OCI-LY7 (cell line): Measurements from ENCODE around the gene SUPT3H. TPM values are rescaled to one million over a fixed set of nuclear protein-coding genes. Genes with fewer than 3 reads are reported as not detected.

Experiments used
- BruUV-seq: library from RNA; stranded (reverse); fragments of 400-500 nt; replicated peaks from 2 replicates; lab custom pipeline; 2021; lab: Mats Ljungman, UMichigan
- CTCF ChIA-PET: fragments of 300-600 bp; sonication (Branson Sonifier 250); formaldehyde crosslinking; loops from one replicate; lab custom pipeline; 2022; ENCODE audit warnings: antibody characterized with exemption; ENCODE audit not compliant: unreplicated experiment; lab: Charles Lee
- POLR2A ChIA-PET: fragments of 300-600 bp; sonication (Branson Sonifier 250); formaldehyde crosslinking; loops from one replicate; lab custom pipeline; 2022; ENCODE audit warnings: antibody characterized with exemption; lab: Charles Lee
- DNase-seq: peaks from one replicate; pipeline ENCODE4 v3.0.0-alpha.2; 2015; ENCODE audit warnings: low spot score
- H2AFZ ChIP-seq: fragments of 200-600 bp; sonication (generic), shearing (Covaris generic); 2 replicates; pipeline ENCODE4 v1.6.1; 2014; ENCODE audit warnings: mild to moderate bottlenecking, antibody characterized with exemption, low read length, moderate library complexity
- H3K27ac ChIP-seq: fragments of 200-600 bp; sonication (generic); 2 replicates; pipeline ENCODE4 v1.5.1; 2014; ENCODE audit warnings: mixed run types, low read depth, mild to moderate bottlenecking, moderate library complexity, low read length, inconsistent platforms; ENCODE audit not compliant: poor library complexity, severe bottlenecking
- H3K36me3 ChIP-seq: fragments of 200-600 bp; sonication (generic); 2 replicates; pipeline ENCODE4 v1.6.1; 2014; ENCODE audit warnings: mild to moderate bottlenecking, antibody characterized with exemption, low read length, moderate library complexity, mixed read lengths; ENCODE audit not compliant: insufficient read depth
- H3K4me1 ChIP-seq: fragments of 200-600 bp; sonication (generic); 2 replicates; pipeline ENCODE4 v1.5.1; 2014; ENCODE audit warnings: mild to moderate bottlenecking, low read length; ENCODE audit not compliant: insufficient read depth, poor library complexity, severe bottlenecking
- H3K4me2 ChIP-seq: fragments of 200-600 bp; sonication (generic); 2 replicates; pipeline ENCODE4 v1.6.1; 2014; ENCODE audit warnings: mild to moderate bottlenecking, low read length
- H3K4me3 ChIP-seq: fragments of 200-600 bp; sonication (generic); 2 replicates; pipeline ENCODE4 v1.5.1; 2014; ENCODE audit warnings: mild to moderate bottlenecking, low read depth, low read length; ENCODE audit not compliant: poor library complexity, severe bottlenecking
- H3K79me2 ChIP-seq: fragments of 200-600 bp; sonication (generic); 2 replicates; pipeline ENCODE4 v1.6.1; 2016; ENCODE audit warnings: low read depth, mild to moderate bottlenecking, low read length, moderate library complexity, mixed read lengths; ENCODE audit not compliant: insufficient read depth
- H3K9me2 ChIP-seq: fragments of 200-600 bp; sonication (generic); 2 replicates; pipeline ENCODE4 v1.6.1; 2016; ENCODE audit warnings: mild to moderate bottlenecking, low read length, mixed read lengths; ENCODE audit not compliant: insufficient read depth
- H3K9me3 ChIP-seq: fragments of 200-600 bp; sonication (generic); 2 replicates; pipeline ENCODE4 v1.6.1; 2014; ENCODE audit warnings: mild to moderate bottlenecking, mixed run types, low read length, mixed read lengths
- H4K20me1 ChIP-seq: fragments of 200-600 bp; sonication (generic); 2 replicates; pipeline ENCODE4 v1.6.1; 2014; ENCODE audit warnings: mild to moderate bottlenecking, antibody characterized with exemption, low read length, moderate library complexity, mixed read lengths; ENCODE audit not compliant: insufficient read depth
- EZH2phosphoT487 ChIP-seq: fragments of 200-600 bp; sonication (generic); IDR thresholded peaks from 2 replicates; pipeline ENCODE4 v1.6.1; 2018; ENCODE audit warnings: low read depth, borderline replicate concordance, mild to moderate bottlenecking, mixed run types, antibody characterized with exemption, low read length, moderate library complexity, mixed read lengths
- intact Hi-C: fragments of 100-400 bp; cut with micrococcal nuclease; formaldehyde crosslinking; loops from one replicate; pipeline ENCODE4 v1.10.0; 2022; ENCODE audit not compliant: unreplicated experiment
- total RNA-seq, 2 experiments: library from RNA; depleted of rRNA in 1 of 2; stranded (reverse); fragments of >200 nt in 1 of 2; shearing (Covaris generic) in 1 of 2; gene quantifications; 2 replicates each; pipeline ENCODE4 v1.2.3, GENCODE V29; 2014 to 2022
- TF ChIP-seq, protein P1 (sequence below): fragments of 200-600 bp; sonication (generic); conservative IDR thresholded peaks from 2 replicates; pipeline ENCODE4 v1.5.1; 2014; ENCODE audit warnings: mild to moderate bottlenecking, antibody characterized with exemption, low read length, moderate library complexity, mixed read lengths

The SUPT3H gene
- total RNA-seq, 2 experiments from 2014 or later, result 1.1 to 7.1 TPM

GRCh38 chr6:45003387-45003786 is 374.3 kb downstream of the SUPT3H start:
- POLR2A ChIA-PET, result interaction anchor here (0.6 kb wide), 1 partner anchor 18 kb away, joined by 3 read pairs; no protein-coding TSS in a partner anchor

GRCh38 chr6:45002390-45003105 is 375.2 kb downstream of the SUPT3H start:
- Histone ChIP-seq H3K4me1 (no peaks in the 10 kb centered on the region), H2AFZ (no peak overlapping the region), H3K79me2 (no peaks in the 10 kb centered on the region), H4K20me1 (no peaks in the 10 kb centered on the region), H3K4me3 (no peak overlapping the region), H3K27ac (no peak overlapping the region), H3K36me3 (no peaks in the 10 kb centered on the region), H3K4me2 (no peak overlapping the region), H3K9me3 (no peaks in the 10 kb centered on the region), H3K9me2 (no peaks in the 10 kb centered on the region)
- DNase-seq, result no peak
- ChIA-PET CTCF (no interaction called here), POLR2A (interaction anchor here (0.6 kb wide), 1 partner anchor 26 kb away, joined by 3 read pairs; no protein-coding TSS in a partner anchor)
- BruUV-seq, result no TSS peak
- TF ChIP-seq EZH2phosphoT487, result no peak
- TF ChIP-seq, protein P1, sequence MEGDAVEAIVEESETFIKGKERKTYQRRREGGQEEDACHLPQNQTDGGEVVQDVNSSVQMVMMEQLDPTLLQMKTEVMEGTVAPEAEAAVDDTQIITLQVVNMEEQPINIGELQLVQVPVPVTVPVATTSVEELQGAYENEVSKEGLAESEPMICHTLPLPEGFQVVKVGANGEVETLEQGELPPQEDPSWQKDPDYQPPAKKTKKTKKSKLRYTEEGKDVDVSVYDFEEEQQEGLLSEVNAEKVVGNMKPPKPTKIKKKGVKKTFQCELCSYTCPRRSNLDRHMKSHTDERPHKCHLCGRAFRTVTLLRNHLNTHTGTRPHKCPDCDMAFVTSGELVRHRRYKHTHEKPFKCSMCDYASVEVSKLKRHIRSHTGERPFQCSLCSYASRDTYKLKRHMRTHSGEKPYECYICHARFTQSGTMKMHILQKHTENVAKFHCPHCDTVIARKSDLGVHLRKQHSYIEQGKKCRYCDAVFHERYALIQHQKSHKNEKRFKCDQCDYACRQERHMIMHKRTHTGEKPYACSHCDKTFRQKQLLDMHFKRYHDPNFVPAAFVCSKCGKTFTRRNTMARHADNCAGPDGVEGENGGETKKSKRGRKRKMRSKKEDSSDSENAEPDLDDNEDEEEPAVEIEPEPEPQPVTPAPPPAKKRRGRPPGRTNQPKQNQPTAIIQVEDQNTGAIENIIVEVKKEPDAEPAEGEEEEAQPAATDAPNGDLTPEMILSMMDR, result no peak
- intact Hi-C loops, result no loop called here

More at GRCh38 chr6:45003387-45003786, 374.3 kb downstream of the SUPT3H start:
- Histone ChIP-seq H3K9me2 (no peaks in the 10 kb centered on the region), H3K9me3 (no peaks in the 10 kb centered on the region), H3K4me2 (no peak overlapping the region), H2AFZ (no peak overlapping the region), H3K79me2 (no peaks in the 10 kb centered on the region), H3K36me3 (no peaks in the 10 kb centered on the region), H4K20me1 (no peaks in the 10 kb centered on the region), H3K27ac (no peak overlapping the region), H3K4me3 (no peak overlapping the region), H3K4me1 (no peaks in the 10 kb centered on the region)
- intact Hi-C loops, result no loop called here
- TF ChIP-seq EZH2phosphoT487, result no peak
- TF ChIP-seq, protein P1, result no peak
- CTCF ChIA-PET, result no interaction called here
- no TSS peak for BruUV-seq
- no peak for DNase-seq

DNA sequence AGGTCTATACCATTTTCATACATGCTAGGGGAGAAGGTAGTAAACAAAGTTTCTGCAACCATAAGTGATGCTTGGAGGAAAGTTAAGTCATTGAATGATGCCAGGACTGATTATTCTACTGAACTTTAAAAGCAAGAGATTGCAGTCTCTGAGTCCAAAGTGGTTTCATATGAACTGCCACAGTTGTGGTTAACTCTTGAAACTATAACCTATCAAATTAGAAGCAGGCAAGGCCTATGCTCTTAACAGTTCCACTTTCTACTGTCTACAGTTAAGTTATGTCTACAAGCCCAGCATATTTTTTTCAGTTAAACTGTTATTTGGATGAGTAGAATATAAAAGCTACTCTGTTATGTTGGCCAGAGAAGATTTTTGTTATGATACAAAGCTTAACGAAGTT is 376.1 kb downstream of the SUPT3H start:
- H2AFZ ChIP-seq, result no peak overlapping the region
- H3K27ac ChIP-seq, result no peak overlapping the region
- CTCF ChIA-PET, result no interaction called here
- no peaks in the 10 kb centered on the region for H3K9me2 ChIP-seq
- DNase-seq, result no peak
- H3K79me2 ChIP-seq, result no peaks in the 10 kb centered on the region
- BruUV-seq, result no TSS peak
- H3K4me2 ChIP-seq, result no peak overlapping the region
- H3K9me3 ChIP-seq, result no peaks in the 10 kb centered on the region
- POLR2A ChIA-PET, result interaction anchor here (0.6 kb wide), 1 partner anchor 27 kb away, joined by 3 read pairs; no protein-coding TSS in a partner anchor
- no peaks in the 10 kb centered on the region for H3K36me3 ChIP-seq
- no peaks in the 10 kb centered on the region for H4K20me1 ChIP-seq
- H3K4me3 ChIP-seq, result no peak overlapping the region
- intact Hi-C loops, result no loop called here
- TF ChIP-seq, protein P1, result no peak
- no peak for TF ChIP-seq EZH2phosphoT487
- no peaks in the 10 kb centered on the region for H3K4me1 ChIP-seq
